BJ (cell line): Measurements from ENCODE around the gene KDM3B. TPM values are rescaled to one million over a fixed set of nuclear protein-coding genes. Genes with fewer than 3 reads are reported as not detected.
A peak's percentile ranks its signal among the peaks of the same experiment; 100 is the strongest.

ENCODE experiments used
- CTCF ChIA-PET: fragments of 350-600 bp; formaldehyde crosslinking; extraction: SDS; loops from one replicate; lab custom pipeline; 2021; ENCODE audit warnings: antibody characterized with exemption, inconsistent platforms; lab: Yijun Ruan, JAX
- POLR2A ChIA-PET: fragments of 300-600 bp; sonication (Branson Sonifier 250); formaldehyde crosslinking; extraction: SDS; loops from one replicate; lab custom pipeline; 2021; ENCODE audit warnings: antibody characterized with exemption; lab: Charles Lee
- DNase-seq: peaks from one replicate; pipeline ENCODE4 v3.0.0-alpha.2; 2011; ENCODE audit warnings: low read depth
- H3K27me3 ChIP-seq: 2 replicates; pipeline ENCODE4 v1.6.0; 2011; ENCODE audit warnings: low read length; ENCODE audit not compliant: control insufficient read depth, insufficient read depth
- H3K36me3 ChIP-seq: 2 replicates; pipeline ENCODE4 v1.5.1; 2011; ENCODE audit warnings: low read length; ENCODE audit not compliant: control insufficient read depth, insufficient read depth
- H3K4me3 ChIP-seq: 2 replicates; pipeline ENCODE4 v1.5.1; 2011; ENCODE audit warnings: low read depth, mild to moderate bottlenecking, control low read depth, low read length
- CTCF ChIP-seq: IDR thresholded peaks from 2 replicates; pipeline ENCODE4 v1.5.1; 2011; ENCODE audit warnings: low read depth, mild to moderate bottlenecking, control low read depth, inconsistent platforms, low read length, moderate library complexity; ENCODE audit not compliant: insufficient read depth
- polyA plus RNA-seq: library from polyadenylated mRNA; depleted of rRNA; stranded (reverse); fragments of >200 nt; gene quantifications from 2 replicates; pipeline ENCODE4 v1.2.3, GENCODE V29; 2011

KDM3B gene
- polyA plus RNA-seq, 1 experiment, result 20.4 TPM

- POLR2A ChIA-PET, result interaction anchor here (0.7 kb wide), 2 partner anchors 12 to 13 kb away, joined by 3 read pairs; partner anchors contain the start of gene FAM53C
- CTCF ChIA-PET, result interaction anchor here (1.1 to 6.5 kb wide), 4 partner anchors 10 to 44 kb away, joined by 3 to 118 read pairs (median 58); partner anchors contain the start of genes CDC25C and FAM53C
These were observed 1.4 kb upstream of the KDM3B start for GRCh38 chr5:138351056-138351455.

DNA sequence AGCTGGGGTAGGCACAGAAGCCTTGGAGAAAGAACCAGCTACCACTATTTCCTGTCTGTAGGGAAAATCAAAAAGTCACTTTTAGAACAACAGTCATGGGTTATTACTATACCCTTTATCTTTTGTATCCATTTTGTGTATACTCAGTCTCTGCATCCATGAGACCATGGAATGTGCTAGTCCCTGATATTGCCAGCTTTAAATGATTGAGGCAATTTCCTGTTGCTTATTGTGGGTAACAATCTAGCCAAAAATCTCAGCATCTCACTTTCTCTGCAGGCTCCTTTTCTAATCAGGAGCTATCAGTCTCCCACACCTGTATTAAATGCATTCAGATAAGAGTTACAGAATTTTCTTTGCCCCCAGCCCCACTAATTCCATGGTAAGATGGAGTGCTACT is 968 bp upstream of the KDM3B start:
- POLR2A ChIA-PET, result interaction anchor here (0.7 kb wide), 1 partner anchor 12 kb away, joined by 3 read pairs; no protein-coding TSS in a partner anchor
- Histone ChIP-seq H3K36me3 (peaks cover 8% of the 10 kb centered on the region), H3K27me3 (no peaks in the 10 kb centered on the region), H3K4me3 (no peak overlapping the region)
- no peak for DNase-seq
- no peak for TF ChIP-seq CTCF
- CTCF ChIA-PET, result interaction anchor here (0.6 to 6.5 kb wide), 9 partner anchors 11 to 187 kb away, joined by 3 to 118 read pairs (median 5); partner anchors contain the start of genes CDC25C and FAM53C

More at GRCh38 chr5:138351056-138351455, 1.4 kb upstream of the KDM3B start:
- Histone ChIP-seq H3K36me3 (peaks cover 8% of the 10 kb centered on the region), H3K4me3 (no peak overlapping the region), H3K27me3 (no peaks in the 10 kb centered on the region)
- DNase-seq, result no peak
- TF ChIP-seq CTCF, result no peak

DNA sequence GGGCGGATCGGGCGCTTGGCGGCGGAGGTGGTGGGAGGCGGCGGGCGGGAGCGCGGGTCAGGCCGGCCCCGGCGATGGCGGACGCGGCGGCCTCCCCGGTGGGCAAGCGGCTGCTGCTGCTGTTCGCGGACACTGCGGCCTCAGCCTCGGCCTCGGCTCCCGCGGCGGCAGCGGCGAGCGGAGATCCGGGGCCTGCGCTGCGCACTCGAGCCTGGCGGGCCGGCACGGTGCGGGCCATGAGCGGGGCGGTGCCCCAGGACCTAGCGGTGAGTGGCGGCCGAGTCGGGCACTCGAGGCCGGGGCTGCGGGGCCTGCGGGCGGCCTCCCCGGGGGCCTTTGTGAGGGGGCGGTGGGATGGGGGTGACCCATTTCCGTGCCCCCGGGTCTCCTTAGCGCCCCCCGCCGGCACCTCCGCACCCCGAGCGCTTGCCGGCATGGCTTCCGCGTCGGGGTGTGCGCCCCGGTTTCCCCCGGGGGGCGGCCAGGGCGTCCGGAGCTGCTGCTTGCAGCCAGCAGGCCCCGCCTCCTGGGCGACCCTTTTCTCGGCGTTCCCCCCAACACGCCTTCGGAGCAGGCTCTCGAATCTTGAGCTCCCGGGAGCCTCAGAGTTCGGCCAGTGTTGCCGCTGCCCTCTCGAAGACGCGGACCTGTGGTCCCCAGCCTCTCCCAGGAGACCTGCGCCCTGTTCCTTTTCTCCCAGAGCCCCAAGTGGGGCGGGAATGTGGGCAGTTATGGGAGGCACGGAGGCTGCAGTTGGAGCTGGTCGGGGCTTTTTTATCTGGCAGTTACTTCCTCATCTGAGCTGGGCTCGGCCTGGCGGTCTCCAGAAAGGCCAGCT is 456 bp downstream of the KDM3B start:
- no peak for DNase-seq
- peaks cover 2% of the 10 kb centered on the region; the same call in 1 of the 2 replicates for H3K36me3 ChIP-seq
- H3K27me3 ChIP-seq, result no peaks in the 10 kb centered on the region
- peak; percentile 31; the same call in 1 of the 2 replicates for TF ChIP-seq CTCF
- ChIA-PET CTCF (interaction anchor here (0.6 to 6.5 kb wide), 28 partner anchors 9 to 923 kb away, joined by 3 to 118 read pairs (median 4); partner anchors contain the start of genes BRD8, CDC23, CDC25C and FAM53C), POLR2A (interaction anchor here (0.6 to 1.1 kb wide), 3 partner anchors 21 to 734 kb away, joined by 3 to 12 read pairs (median 4); partner anchors contain the start of gene CDC25C)
- H3K4me3 ChIP-seq, result peak overlapping the region; percentile 87

GRCh38 chr5:138353560-138354080 is 1.1 kb downstream of the KDM3B start:
- peak overlapping the region; percentile 87 for H3K4me3 ChIP-seq
- ChIA-PET POLR2A (interaction anchor here (0.6 to 1.1 kb wide), 3 partner anchors 9 to 642 kb away, joined by 3 to 5 read pairs (median 4); partner anchors contain the start of gene CDC25C), CTCF (interaction anchor here (0.6 to 6.5 kb wide), 23 partner anchors 9 to 922 kb away, joined by 3 to 118 read pairs (median 3); partner anchors contain the start of genes BRD8, CDC23, CDC25C and FAM53C)
- TF ChIP-seq CTCF, result no peak
- no peak for DNase-seq
- no peaks in the 10 kb centered on the region; the same call in 1 of the 2 replicates for H3K36me3 ChIP-seq
- no peaks in the 10 kb centered on the region for H3K27me3 ChIP-seq
